ENCODE data around the gene TTC34.

Gene TTC34

GRCh38 chr1:2602866-2603520 is 198.5 kb downstream of the TTC34 start:
- Histone ChIP-seq H3K4me1 (ENCODE audit: insufficient read depth, low read length, poor library complexity, severe bottlenecking) (no peaks in the 10 kb centered on the region), H3K4me3 (ENCODE audit: low read length, poor library complexity, severe bottlenecking) (no peak overlapping the region), H3K4me2 (ENCODE audit: low read depth, low read length, poor library complexity, severe bottlenecking) (no peak overlapping the region), H3K9me2 (replicated peaks; ENCODE audit: low read depth, low read length) (no peaks in the 10 kb centered on the region), H3K9ac (ENCODE audit: low read depth, low read length, poor library complexity, severe bottlenecking) (no peak overlapping the region), H3K27me3 (ENCODE audit: insufficient read depth, low read length, poor library complexity, severe bottlenecking) (no peaks in the 10 kb centered on the region), H3K36me3 (ENCODE audit: insufficient read depth, low read length) (no peaks in the 10 kb centered on the region), H3K79me2 (ENCODE audit: insufficient read depth, low read length) (no peaks in the 10 kb centered on the region), H3K9me3 (ENCODE audit: insufficient read depth, low read depth, low read length) (peaks cover 4% of the 10 kb centered on the region; the same call in 1 of the 2 replicates), H4K20me1 (ENCODE audit: insufficient read depth, low read length, poor library complexity, severe bottlenecking) (no peaks in the 10 kb centered on the region), H2AFZ (ENCODE audit: low read length) (no peak overlapping the region), H3F3A (ENCODE audit: low read depth) (no peaks in the 10 kb centered on the region)
- TF ChIP-seq EZH2phosphoT487 (IDR thresholded peaks at IDR 0.05; ENCODE audit: borderline replicate concordance), result no peak
- TF ChIP-seq, protein P1, sequence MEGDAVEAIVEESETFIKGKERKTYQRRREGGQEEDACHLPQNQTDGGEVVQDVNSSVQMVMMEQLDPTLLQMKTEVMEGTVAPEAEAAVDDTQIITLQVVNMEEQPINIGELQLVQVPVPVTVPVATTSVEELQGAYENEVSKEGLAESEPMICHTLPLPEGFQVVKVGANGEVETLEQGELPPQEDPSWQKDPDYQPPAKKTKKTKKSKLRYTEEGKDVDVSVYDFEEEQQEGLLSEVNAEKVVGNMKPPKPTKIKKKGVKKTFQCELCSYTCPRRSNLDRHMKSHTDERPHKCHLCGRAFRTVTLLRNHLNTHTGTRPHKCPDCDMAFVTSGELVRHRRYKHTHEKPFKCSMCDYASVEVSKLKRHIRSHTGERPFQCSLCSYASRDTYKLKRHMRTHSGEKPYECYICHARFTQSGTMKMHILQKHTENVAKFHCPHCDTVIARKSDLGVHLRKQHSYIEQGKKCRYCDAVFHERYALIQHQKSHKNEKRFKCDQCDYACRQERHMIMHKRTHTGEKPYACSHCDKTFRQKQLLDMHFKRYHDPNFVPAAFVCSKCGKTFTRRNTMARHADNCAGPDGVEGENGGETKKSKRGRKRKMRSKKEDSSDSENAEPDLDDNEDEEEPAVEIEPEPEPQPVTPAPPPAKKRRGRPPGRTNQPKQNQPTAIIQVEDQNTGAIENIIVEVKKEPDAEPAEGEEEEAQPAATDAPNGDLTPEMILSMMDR (conservative IDR thresholded peaks at IDR 0.05; ENCODE audit: low read length), result no peak

- Histone ChIP-seq H3K79me2 (ENCODE audit: insufficient read depth, low read length) (no peaks in the 10 kb centered on the region), H2AFZ (ENCODE audit: low read length) (no peak overlapping the region), H3F3A (ENCODE audit: low read depth) (no peaks in the 10 kb centered on the region), H3K9ac (ENCODE audit: low read depth, low read length, poor library complexity, severe bottlenecking) (no peak overlapping the region), H3K4me2 (ENCODE audit: low read depth, low read length, poor library complexity, severe bottlenecking) (no peak overlapping the region), H3K4me1 (ENCODE audit: insufficient read depth, low read length, poor library complexity, severe bottlenecking) (no peaks in the 10 kb centered on the region), H4K20me1 (ENCODE audit: insufficient read depth, low read length, poor library complexity, severe bottlenecking) (no peaks in the 10 kb centered on the region), H3K9me2 (replicated peaks; ENCODE audit: low read depth, low read length) (no peaks in the 10 kb centered on the region), H3K36me3 (ENCODE audit: insufficient read depth, low read length) (no peaks in the 10 kb centered on the region), H3K9me3 (ENCODE audit: insufficient read depth, low read depth, low read length) (peaks cover 4% of the 10 kb centered on the region; the same call in 1 of the 2 replicates), H3K4me3 (ENCODE audit: low read length, poor library complexity, severe bottlenecking) (no peak overlapping the region), H3K27me3 (ENCODE audit: insufficient read depth, low read length, poor library complexity, severe bottlenecking) (no peaks in the 10 kb centered on the region)
- TF ChIP-seq, protein P1 (conservative IDR thresholded peaks at IDR 0.05; ENCODE audit: low read length), result no peak
- TF ChIP-seq EZH2phosphoT487 (IDR thresholded peaks at IDR 0.05; ENCODE audit: borderline replicate concordance), result no peak
Observed at GRCh38 chr1:2602311-2602835, 199.1 kb downstream of the TTC34 start.

DNA sequence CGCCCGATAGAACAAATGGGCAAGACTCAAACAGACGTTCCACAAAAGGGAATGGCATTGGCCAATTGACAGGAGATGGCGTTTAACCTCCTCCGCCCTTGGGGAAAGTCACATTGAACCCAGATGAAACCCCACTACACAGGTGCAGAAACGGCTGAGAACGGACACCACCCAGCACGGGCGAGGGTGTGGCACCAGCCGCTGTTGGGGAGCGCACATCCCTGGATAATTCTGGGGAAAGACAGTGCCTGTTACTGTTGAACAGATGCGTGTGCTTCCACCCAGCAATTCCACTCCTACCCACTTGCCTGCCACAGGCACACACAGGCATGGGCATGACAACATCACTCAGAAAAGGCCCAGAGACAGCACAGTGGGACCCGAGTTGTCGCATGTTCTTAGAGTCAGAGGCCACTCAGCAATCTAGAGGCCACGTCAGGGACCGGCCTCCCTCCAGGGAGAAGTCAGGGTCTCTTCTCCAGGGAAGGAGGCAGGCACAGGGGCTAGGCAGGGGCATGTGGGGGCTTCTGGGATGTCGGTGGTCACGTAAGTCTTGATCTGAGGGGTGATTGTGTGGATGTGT is 199.7 kb downstream of the TTC34 start:
- Histone ChIP-seq H2AFZ (ENCODE audit: low read length) (no peak overlapping the region), H3K27me3 (ENCODE audit: insufficient read depth, low read length, poor library complexity, severe bottlenecking) (no peaks in the 10 kb centered on the region), H3K79me2 (ENCODE audit: insufficient read depth, low read length) (no peaks in the 10 kb centered on the region), H3K9me2 (replicated peaks; ENCODE audit: low read depth, low read length) (no peaks in the 10 kb centered on the region), H3K4me3 (ENCODE audit: low read length, poor library complexity, severe bottlenecking) (no peak overlapping the region), H3K36me3 (ENCODE audit: insufficient read depth, low read length) (no peaks in the 10 kb centered on the region), H3K9me3 (ENCODE audit: insufficient read depth, low read depth, low read length) (peaks cover 4% of the 10 kb centered on the region; the same call in 1 of the 2 replicates), H4K20me1 (ENCODE audit: insufficient read depth, low read length, poor library complexity, severe bottlenecking) (no peaks in the 10 kb centered on the region), H3K4me1 (ENCODE audit: insufficient read depth, low read length, poor library complexity, severe bottlenecking) (no peaks in the 10 kb centered on the region), H3K4me2 (ENCODE audit: low read depth, low read length, poor library complexity, severe bottlenecking) (no peak overlapping the region), H3F3A (ENCODE audit: low read depth) (no peaks in the 10 kb centered on the region), H3K9ac (ENCODE audit: low read depth, low read length, poor library complexity, severe bottlenecking) (no peak overlapping the region)
- TF ChIP-seq EZH2phosphoT487 (IDR thresholded peaks at IDR 0.05; ENCODE audit: borderline replicate concordance), result no peak
- TF ChIP-seq, protein P1 (conservative IDR thresholded peaks at IDR 0.05; ENCODE audit: low read length), result no peak

Measured in Loucy (cell line).